IPS-18c (cell line): ENCODE data around the gene TAAR6.
"Not testable (repeated sequence)": the region's sequence is repeated elsewhere in the genome, so short reads cannot be mapped to it uniquely, and the experiment has no call there.

Source experiments
- H3K4me3 ChIP-seq: 2 replicates; pipeline ENCODE4 v1.7.0; 2013; ENCODE audit warnings: low read depth, mild to moderate bottlenecking, low read length, moderate library complexity; ENCODE audit not compliant: insufficient read depth
- H3K9me3 ChIP-seq: one replicate; pipeline ENCODE4 v1.6.1; 2013; ENCODE audit warnings: mild to moderate bottlenecking, low read length, moderate library complexity; ENCODE audit not compliant: control insufficient read depth, insufficient read depth

Gene TAAR6, protein sequence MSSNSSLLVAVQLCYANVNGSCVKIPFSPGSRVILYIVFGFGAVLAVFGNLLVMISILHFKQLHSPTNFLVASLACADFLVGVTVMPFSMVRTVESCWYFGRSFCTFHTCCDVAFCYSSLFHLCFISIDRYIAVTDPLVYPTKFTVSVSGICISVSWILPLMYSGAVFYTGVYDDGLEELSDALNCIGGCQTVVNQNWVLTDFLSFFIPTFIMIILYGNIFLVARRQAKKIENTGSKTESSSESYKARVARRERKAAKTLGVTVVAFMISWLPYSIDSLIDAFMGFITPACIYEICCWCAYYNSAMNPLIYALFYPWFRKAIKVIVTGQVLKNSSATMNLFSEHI

DNA sequence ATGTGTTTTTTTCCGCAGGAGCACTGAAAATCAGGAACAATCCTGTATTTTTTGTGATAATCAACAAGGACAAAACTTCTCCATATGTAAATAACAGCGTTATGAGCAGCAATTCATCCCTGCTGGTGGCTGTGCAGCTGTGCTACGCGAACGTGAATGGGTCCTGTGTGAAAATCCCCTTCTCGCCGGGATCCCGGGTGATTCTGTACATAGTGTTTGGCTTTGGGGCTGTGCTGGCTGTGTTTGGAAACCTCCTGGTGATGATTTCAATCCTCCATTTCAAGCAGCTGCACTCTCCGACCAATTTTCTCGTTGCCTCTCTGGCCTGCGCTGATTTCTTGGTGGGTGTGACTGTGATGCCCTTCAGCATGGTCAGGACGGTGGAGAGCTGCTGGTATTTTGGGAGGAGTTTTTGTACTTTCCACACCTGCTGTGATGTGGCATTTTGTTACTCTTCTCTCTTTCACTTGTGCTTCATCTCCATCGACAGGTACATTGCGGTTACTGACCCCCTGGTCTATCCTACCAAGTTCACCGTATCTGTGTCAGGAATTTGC, at the start of gene TAAR6:
TSS of gene TAAR6 (plus strand) at position 102 of the 557 bp plus-strand sequence. CDS start at position 102, 0 bp downstream.
- Histone ChIP-seq H3K9me3 (no peaks in the 10 kb centered on the region), H3K4me3 (no peak within 1 kb of the TSS)

DNA sequence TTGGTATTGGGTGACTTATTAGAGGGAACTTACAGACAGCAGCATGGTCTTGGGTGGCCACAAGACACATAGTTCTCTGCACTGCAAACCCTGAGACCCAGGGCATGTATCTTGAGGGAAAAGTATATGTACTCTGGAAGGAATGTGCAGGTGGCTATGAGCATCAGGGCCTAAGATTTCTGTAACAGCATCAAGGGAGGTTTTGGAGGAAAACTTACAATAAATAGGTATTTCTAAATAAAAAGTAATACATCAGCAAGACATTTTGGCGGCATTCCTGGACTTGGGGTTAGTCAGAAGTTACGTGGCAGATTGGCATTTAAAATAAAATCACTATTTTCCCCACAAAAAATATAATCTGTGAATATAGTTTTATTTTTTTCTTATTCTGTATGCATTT, 49.2 kb upstream of the TAAR6 start:
- no peak overlapping the region for H3K4me3 ChIP-seq
- H3K9me3 ChIP-seq: no peaks in the 10 kb centered on the region

DNA sequence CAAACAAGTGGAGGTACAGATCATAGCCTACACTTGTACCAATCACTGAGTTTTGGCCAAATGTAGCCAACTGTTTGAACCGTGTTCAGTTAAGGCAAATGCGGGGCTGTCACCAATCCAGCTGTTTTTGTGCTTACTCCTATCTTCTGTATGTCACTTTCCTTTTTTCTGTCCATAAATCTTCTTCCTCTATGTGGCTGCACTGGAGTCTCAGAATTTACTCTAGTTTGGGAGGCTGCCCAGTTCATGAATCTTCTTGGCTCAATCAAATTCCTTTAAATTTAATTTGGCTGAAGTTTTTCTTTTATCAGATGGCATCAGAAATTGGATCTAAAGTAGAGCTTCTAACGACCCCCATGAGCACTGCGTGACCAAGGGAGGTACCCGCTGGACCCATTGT, 45.5 kb upstream of the TAAR6 start:
- no peaks in the 10 kb centered on the region for H3K9me3 ChIP-seq
- no peak overlapping the region for H3K4me3 ChIP-seq

DNA sequence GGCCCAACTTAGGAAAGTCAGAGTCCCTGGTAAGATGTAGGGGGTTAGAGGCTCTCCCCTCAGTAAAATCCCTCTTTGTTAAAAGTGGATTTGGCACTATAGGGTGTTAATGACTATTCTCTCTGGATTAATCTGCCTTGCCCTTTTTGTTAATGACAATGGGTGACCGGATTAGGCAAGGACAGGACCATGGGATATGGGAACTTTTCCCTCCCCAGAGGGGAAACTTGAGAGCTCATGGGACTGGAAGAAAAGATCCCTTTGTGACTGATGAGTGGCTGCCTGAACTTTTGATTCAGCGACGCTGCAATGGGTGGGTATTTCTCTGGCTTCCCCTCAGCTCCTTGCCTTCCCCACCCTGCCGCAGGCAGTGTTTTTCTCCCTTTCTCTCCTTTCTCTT, 44.3 kb upstream of the TAAR6 start:
- H3K4me3 ChIP-seq: no peak overlapping the region
- H3K9me3 ChIP-seq: no peaks in the 10 kb centered on the region

DNA sequence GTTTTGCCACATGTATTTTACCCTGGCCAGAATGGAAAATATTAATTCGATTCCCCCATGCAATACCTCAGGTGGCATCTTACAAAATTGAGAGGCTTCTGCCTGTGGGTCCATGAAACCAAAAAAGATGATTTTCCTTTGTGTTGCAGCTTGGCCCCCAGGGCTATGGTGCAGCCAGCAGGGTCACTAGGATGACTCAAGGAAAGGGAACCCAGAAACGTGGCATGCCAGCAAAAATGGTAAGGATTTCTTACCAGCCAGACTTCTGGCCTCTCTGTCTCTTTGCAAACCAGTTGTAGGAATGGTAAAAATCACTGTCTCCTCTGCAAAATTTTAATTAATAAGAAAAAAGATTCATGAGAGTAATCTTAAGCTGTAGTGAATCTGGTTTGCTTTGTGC, 43.7 kb upstream of the TAAR6 start:
- Histone ChIP-seq H3K4me3 (no peak overlapping the region), H3K9me3 (no peaks in the 10 kb centered on the region)

DNA sequence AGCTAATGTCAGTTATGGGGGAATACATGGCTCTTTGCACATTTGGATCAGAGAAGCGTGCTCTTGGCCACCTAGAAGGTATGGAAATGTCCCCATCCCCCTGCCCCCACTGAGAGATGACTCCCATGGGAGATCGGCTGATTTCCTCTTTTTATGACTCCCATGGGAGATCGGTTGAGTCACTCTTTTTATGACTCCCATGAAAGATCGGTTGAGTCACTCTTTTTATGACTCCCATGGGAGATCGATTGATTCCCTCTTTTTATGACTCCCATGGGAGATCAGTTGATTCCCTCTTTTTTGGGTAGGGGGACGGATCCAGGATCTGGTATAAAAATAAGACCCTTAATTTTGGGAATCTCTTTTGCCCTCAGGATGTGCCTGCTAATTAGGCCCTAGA, 42.3 kb upstream of the TAAR6 start:
- no peaks in the 10 kb centered on the region for H3K9me3 ChIP-seq
- no peak overlapping the region for H3K4me3 ChIP-seq

DNA sequence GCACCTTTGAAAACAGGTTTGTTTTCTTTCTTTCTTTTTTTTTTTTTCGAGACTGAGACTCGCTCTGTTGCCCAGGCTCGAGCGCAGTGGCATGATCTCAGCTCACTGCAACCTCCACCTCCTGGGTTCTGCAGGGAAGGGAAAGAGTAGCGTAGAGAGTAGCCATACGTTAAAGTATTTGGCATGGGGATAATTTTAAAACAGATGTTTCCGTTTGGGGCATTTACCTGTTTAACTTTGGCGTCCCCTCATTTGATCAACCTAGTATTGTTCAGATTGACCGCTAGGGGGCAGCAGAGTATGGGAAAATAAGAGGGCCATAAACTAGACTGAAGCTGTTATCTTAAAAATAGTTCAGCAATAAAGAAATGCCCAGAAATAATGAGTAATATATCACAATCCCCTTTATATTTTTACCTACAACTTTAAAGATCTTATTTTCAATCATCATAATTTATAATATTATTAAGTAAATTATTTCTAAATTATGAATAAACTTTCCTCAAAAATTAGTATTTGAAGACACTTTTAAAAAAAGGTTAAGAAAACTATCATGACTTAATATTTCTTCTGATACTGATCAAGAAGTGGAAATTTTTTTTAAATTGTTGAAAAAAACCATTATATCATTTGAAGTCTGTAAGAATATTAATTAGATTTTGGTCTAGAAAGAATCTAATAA, 39.7 kb upstream of the TAAR6 start:
- Histone ChIP-seq H3K4me3 (no peak overlapping the region), H3K9me3 (no peaks in the 10 kb centered on the region)

DNA sequence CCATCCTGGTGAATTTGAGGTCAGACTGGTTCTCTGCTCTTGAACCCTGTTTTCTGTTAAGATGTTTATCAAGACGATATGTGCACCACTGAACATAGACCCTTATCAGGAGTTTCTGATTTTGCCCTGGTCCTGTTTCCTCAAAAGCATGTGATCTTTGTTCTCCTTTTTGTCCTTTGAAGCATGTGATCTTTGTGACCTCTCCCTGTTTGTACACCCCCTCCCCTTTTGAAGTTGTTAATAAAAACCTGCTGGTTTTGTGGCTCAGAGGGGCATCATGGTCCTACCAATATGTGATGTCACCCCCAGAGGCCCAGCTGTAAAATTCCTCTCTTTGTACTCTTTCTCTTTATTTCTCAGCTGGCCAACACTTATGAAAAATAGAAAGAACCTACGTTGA, 35.6 kb upstream of the TAAR6 start:
- not testable (repeated sequence) for H3K9me3 ChIP-seq, H3K4me3 ChIP-seq

DNA sequence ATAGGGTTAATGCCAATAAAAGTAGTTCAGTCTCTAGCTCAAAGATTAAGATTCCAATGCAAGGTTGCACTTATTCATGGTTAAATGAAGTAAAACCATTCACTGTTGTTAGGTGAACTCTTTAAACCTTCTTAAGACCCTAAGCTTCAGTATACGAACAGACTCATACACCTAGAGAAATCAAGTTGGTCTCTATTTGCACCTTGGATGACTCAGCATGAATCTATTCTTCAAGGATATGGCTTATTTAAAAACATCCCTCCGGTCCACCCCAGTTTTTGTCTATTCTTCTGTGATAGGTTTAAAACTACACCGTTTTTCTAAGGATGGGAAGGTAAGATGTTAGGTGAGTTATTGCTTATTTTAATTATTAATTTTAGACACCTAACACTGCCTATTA, 33.0 kb upstream of the TAAR6 start:
- Histone ChIP-seq H3K9me3 (no peaks in the 10 kb centered on the region), H3K4me3 (no peak overlapping the region)

DNA sequence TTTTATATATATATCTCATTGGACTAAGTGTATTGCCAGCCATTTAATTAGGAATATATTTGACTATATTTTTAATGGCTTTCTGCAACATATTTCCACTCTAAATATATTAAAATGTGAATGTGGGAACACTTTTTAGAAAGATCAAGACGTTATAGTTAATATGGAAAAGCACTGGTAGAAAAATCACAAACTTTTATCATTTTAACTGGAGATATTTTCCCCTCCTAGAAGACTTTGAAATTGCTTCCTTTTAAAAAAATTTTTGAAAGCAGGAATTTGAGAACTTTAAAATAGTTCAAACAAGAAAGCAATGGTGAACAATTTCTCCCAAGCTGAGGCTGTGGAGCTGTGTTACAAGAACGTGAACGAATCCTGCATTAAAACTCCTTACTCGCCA, 32.1 kb upstream of the TAAR6 start, which contains the start of gene TAAR9:
TSS of gene TAAR9 (plus strand) at position 301 of the 400 bp plus-strand sequence. CDS start at position 314, 13 bp downstream.
- Histone ChIP-seq H3K4me3 (no peak within 1 kb of the TSS), H3K9me3 (no peaks in the 10 kb centered on the region)

DNA sequence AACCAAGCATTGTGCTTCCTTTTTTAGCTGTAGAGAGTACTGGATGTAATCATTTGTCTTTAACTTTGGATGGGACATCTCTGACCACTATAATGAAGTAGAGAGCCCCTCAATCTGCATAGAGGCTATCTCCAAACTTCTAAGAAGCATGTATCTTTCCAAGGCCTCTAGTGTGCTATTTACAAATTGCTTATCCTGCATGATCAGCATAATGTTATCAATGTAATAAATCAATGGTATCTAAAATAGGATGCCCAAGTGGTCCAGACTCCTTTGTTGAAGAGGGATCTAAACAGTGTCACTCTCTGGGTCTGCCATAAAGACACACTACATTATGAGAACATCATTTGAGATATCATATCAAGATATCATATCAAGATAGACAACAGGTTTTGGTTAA, 25.3 kb upstream of the TAAR6 start:
- H3K4me3 ChIP-seq: no peak overlapping the region
- H3K9me3 ChIP-seq: no peaks in the 10 kb centered on the region

DNA sequence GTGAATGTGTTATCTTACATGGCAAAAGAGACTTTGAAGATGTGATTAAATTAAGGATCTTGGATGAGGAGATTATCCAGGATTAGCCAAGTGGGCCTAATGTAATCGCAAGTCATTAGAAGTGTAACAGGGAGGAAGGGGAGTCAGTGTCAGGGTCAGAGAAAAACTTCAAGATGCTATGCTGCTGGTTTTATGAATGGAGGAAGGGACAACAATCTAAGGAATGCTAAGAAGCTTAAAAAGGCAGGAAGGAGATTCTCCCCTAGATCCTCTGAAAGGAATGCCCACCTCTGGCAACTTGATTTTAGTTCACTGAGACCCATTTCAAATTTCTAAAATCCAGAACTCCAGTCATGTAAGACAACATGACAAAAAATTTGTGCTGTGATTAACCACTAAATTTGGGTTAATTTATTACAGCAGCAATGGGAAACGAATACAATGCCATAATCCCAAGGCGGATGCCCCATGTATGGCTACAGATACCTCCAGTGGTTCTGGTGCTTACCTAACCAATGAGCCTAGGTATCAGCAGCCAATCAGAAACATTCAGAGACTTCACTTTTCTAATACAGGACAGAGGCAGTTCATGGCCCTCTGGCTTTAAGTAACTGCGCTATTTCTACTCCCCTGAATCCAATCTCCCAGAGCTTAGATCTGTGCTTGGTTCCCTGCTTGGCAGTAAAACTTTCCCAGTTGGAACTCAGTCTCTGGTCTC, 21.2 kb upstream of the TAAR6 start:
- Histone ChIP-seq H3K9me3 (no peaks in the 10 kb centered on the region), H3K4me3 (no peak overlapping the region)

DNA sequence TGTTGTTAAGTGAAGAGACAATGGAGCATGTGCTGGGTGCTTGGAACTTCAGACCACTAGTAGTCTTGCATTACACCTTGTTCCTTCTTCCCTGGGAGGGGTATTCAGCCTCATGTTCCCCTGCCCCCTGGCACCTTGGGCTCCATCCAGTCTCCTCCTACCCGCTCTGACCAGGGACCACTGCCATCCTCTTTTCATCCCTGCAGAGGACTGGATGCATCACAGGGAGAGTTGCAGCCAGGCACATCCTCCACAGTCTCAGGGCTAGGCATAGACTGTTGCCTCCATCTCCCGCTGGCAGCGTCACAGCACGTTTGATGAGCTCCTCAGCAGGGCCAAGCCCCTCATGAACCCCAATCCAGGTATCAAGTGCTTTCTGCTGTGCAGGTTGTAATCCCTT, 18.9 kb upstream of the TAAR6 start:
- Histone ChIP-seq H3K4me3 (no peak overlapping the region), H3K9me3 (no peaks in the 10 kb centered on the region)

DNA sequence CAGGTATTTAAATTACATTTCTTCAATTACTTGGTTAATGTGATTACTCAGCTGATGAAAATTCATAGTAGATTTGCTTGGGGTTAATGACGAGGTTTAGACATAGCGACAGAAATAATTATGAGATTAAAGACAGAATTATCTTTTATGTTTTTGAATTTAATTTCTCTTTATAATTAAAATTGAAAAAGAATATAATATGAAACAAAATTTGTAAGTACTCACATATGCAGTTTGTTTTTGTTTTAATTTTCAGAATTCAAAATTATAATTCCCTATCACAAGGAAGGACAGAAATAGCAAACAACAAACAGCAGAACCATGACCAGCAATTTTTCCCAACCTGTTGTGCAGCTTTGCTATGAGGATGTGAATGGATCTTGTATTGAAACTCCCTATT, 17.8 kb upstream of the TAAR6 start, which contains the start of gene TAAR8:
TSS of gene TAAR8 (plus strand) at position 301 of the 400 bp plus-strand sequence. CDS start at position 322, 21 bp downstream.
- Histone ChIP-seq H3K4me3 (no peak within 1 kb of the TSS), H3K9me3 (no peaks in the 10 kb centered on the region)

DNA sequence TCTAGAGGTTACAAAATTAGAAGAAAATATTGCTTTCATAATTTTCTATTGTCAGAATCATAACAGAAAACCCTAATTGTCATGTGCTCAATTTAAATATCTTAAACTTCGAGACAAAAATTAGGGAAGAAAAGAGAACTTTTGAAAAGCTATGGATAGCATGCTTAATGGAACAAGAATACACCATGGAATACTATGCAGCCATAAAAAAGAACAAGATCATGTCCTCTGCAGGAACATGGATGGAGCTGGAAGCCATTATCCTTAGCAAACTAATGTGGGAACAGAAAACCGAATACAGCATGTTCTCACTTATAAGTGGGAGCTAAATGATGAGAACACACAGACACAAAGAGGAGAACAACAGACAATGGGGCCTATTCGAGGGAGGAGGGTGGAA, 10.0 kb upstream of the TAAR6 start:
- H3K4me3 ChIP-seq, H3K9me3 ChIP-seq: not testable (repeated sequence)

DNA sequence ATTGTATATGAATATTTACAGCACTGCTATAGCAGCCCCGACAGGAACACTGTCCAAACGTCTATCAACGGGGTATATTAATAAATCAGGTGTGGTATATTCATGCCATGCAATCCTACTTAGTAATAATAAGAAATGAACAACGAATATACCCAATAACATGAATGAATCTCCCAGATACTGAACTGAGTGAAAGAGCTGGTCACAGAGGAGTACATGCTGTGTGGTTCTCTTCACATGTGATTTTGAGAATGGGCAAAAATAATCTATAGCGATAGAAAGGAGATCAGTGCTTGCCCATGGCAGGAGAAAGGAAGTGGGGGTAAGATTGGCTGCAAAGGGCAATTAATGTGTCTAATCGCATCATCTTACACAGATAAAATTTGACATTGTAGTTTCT, 3.7 kb upstream of the TAAR6 start:
- H3K9me3 ChIP-seq: no peaks in the 10 kb centered on the region

DNA sequence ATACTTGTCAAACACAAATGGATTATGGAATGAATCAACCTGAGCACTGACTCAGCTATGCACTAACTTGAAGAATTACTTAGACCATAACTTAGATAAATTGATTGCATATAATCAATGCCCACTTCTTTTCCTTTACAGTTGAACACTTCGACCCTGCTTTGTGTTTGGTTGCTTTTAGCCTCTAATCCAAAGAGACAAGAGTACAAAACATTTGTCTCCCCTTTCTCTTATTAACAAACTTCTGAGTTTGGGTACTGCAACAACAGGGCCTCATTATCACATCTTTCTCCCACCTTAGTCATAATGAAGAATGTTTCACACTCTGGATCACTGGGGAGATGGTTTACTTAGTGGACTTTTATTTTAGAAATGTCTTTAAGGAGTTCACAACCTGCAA, 2.6 kb upstream of the TAAR6 start:
- H3K9me3 ChIP-seq: no peaks in the 10 kb centered on the region

More for the DNA sequence above, 3.7 kb upstream of the TAAR6 start:
- no peak overlapping the region for H3K4me3 ChIP-seq

DNA sequence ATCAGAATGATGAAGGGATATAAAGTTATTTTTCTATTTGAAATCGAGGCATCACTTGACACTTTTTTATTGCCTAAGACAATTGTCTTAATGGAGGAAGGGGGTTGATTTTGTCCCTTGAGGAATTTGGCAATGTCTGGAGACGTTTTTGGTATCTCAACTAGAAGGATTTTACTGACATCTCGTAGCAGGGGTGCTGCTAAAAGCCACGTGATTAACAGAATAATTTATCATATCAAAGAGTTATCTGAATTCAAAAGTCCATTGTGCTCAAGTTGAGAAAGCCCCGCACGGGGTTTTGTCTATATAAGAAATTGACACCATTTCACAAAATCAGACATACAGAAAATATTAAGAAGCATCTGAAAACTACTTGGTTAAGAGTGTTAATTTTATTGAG, 1.5 kb upstream of the TAAR6 start:
- no peak overlapping the region for H3K4me3 ChIP-seq

More for the DNA sequence above, 2.6 kb upstream of the TAAR6 start:
- no peak overlapping the region for H3K4me3 ChIP-seq

More for the DNA sequence above, 1.5 kb upstream of the TAAR6 start:
- H3K9me3 ChIP-seq: no peaks in the 10 kb centered on the region
